Bronchial smooth muscle cell (primary cell): ENCODE measurements around the gene LHX1. TPM values are rescaled to one million over a fixed set of nuclear protein-coding genes. Genes with fewer than 3 reads are reported as not detected.

ENCODE experiments used
- total RNA-seq: library from RNA; depleted of rRNA; stranded (reverse); fragments of >200 nt; gene quantifications from 2 replicates; pipeline ENCODE4 v1.2.1, GENCODE V29; 2014

LHX1 gene
- total RNA-seq = not detected in 2 replicates

GRCh38 chr17:36937001-36937958, at the start of gene LHX1:
Gene LHX1, plus strand, starts transcription at chr17:36937475. Its CDS starts 723 bp downstream, at chr17:36938198.

GRCh38 chr17:36948717-36949460, 11.6 kb downstream of the LHX1 start, which contains the start of gene AATF:
Gene AATF, plus strand, starts transcription at chr17:36948954. Its CDS starts 172 bp downstream, at chr17:36949126.

Other genes starting within 250 kb of the LHX1 start
- gene AATF, start 11.5 kb downstream of the LHX1 start, total RNA-seq = 26.6 and 37.2 TPM in 2 replicates